Effector memory CD4-positive, alpha-beta T cell (primary cell): ENCODE measurements around the gene PCSK5.

Experiments used
- DNase-seq, 3 donors: peaks; one replicate each; pipeline ENCODE4 v3.0.0-alpha.2; 2020
- H3K27ac ChIP-seq: 2 replicates; pipeline ENCODE4 v1.7.0; 2013; ENCODE audit warnings: mild to moderate bottlenecking, low read length, moderate library complexity; ENCODE audit not compliant: insufficient read depth, poor library complexity, severe bottlenecking
- H3K27me3 ChIP-seq: replicated peaks from 2 replicates; pipeline ENCODE4 v1.7.0; 2013; ENCODE audit warnings: mild to moderate bottlenecking, low read length; ENCODE audit not compliant: insufficient read depth, control insufficient read depth, poor library complexity, severe bottlenecking
- H3K36me3 ChIP-seq: 2 replicates; pipeline ENCODE4 v1.7.0; 2013; ENCODE audit warnings: mild to moderate bottlenecking, low read length, moderate library complexity; ENCODE audit not compliant: control insufficient read depth, insufficient read depth
- H3K4me1 ChIP-seq: 2 replicates; pipeline ENCODE4 v1.7.0; 2013; ENCODE audit warnings: low read length, mild to moderate bottlenecking; ENCODE audit not compliant: control insufficient read depth, insufficient read depth, poor library complexity, severe bottlenecking
- H3K4me3 ChIP-seq: 2 replicates; pipeline ENCODE4 v1.7.0; 2013; ENCODE audit warnings: low read length, low read depth, mild to moderate bottlenecking; ENCODE audit not compliant: insufficient read depth, poor library complexity, severe bottlenecking
- H3K9me3 ChIP-seq: 2 replicates; pipeline ENCODE4 v1.7.0; 2013; ENCODE audit warnings: mild to moderate bottlenecking, low read length, moderate library complexity; ENCODE audit not compliant: control insufficient read depth

PCSK5 gene

GRCh38 chr9:76219560-76220151, 329.2 kb downstream of the PCSK5 start:
- Histone ChIP-seq H3K27me3 (no peaks in the 10 kb centered on the region), H3K27ac (no peak overlapping the region), H3K9me3 (no peaks in the 10 kb centered on the region), H3K4me1 (no peaks in the 10 kb centered on the region), H3K4me3 (no peak overlapping the region), H3K36me3 (no peaks in the 10 kb centered on the region)
- DNase-seq = no peak

DNA sequence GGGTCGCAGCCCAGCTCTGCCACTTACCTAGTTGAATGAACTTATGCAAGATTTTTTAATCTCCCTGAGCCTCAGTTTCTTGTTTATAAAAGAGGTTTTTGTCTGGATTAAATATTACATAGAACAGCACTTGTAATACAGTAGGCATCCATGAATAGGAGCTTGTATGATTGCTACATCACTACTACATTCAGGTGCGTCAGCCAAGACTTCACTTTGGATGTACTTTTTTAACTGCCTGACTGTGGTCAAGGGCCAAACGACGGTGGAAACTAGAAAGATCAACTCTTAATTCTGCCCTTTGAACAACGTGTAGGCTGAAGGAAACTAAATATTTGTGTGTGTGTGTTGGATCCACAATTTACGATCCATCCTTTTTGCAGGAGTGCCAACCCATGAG, 330.9 kb downstream of the PCSK5 start:
- Histone ChIP-seq H3K9me3 (no peaks in the 10 kb centered on the region), H3K36me3 (no peaks in the 10 kb centered on the region), H3K4me1 (no peaks in the 10 kb centered on the region), H3K27ac (no peak overlapping the region), H3K27me3 (no peaks in the 10 kb centered on the region), H3K4me3 (no peak overlapping the region)
- DNase-seq = no peak

GRCh38 chr9:76223749-76224340, 333.4 kb downstream of the PCSK5 start:
- Histone ChIP-seq H3K36me3 (no peaks in the 10 kb centered on the region), H3K4me1 (no peaks in the 10 kb centered on the region), H3K4me3 (no peak overlapping the region), H3K9me3 (no peaks in the 10 kb centered on the region), H3K27me3 (no peaks in the 10 kb centered on the region), H3K27ac (no peak overlapping the region)
- no peak for DNase-seq

DNA sequence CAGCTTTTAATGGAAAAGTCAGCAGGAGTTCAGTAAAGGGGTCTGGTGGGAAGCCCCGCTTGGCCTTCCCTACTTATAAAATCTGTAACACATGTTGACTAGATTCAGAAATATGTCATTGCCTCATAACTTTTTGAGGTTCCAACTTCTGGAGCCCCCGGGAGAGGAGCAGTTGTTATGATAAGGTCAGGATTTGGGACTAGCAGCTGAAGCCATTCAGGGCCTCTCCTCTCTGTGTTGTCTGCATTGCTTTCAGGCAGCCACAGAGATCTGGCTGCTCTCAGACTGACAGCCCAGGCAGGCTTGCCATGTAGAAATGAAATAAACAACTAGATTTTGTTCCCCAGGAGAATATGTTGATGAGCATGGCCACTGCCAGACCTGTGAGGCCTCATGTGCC, 336.7 kb downstream of the PCSK5 start:
- Histone ChIP-seq H3K27me3 (no peaks in the 10 kb centered on the region), H3K4me1 (no peaks in the 10 kb centered on the region), H3K4me3 (no peak overlapping the region), H3K9me3 (no peaks in the 10 kb centered on the region), H3K36me3 (no peaks in the 10 kb centered on the region), H3K27ac (no peak overlapping the region)
- DNase-seq = no peak

GRCh38 chr9:76231001-76231400, 340.5 kb downstream of the PCSK5 start:
- Histone ChIP-seq H3K27ac (no peak overlapping the region), H3K4me3 (no peak overlapping the region), H3K4me1 (no peaks in the 10 kb centered on the region), H3K9me3 (no peaks in the 10 kb centered on the region), H3K36me3 (no peaks in the 10 kb centered on the region), H3K27me3 (no peaks in the 10 kb centered on the region)
- no peak for DNase-seq

- no peaks in the 10 kb centered on the region for H3K9me3 ChIP-seq
- no peak overlapping the region for H3K4me3 ChIP-seq
- H3K27me3 ChIP-seq = no peaks in the 10 kb centered on the region
- H3K4me1 ChIP-seq = no peaks in the 10 kb centered on the region
- no peak for DNase-seq
- H3K36me3 ChIP-seq = no peaks in the 10 kb centered on the region
- no peak overlapping the region for H3K27ac ChIP-seq
These were observed 342.5 kb downstream of the PCSK5 start for GRCh38 chr9:76232861-76233489.

GRCh38 chr9:76240578-76240977, 350.1 kb downstream of the PCSK5 start:
- no peaks in the 10 kb centered on the region for H3K9me3 ChIP-seq
- H3K4me1 ChIP-seq = no peaks in the 10 kb centered on the region
- no peak overlapping the region for H3K4me3 ChIP-seq
- no peaks in the 10 kb centered on the region for H3K27me3 ChIP-seq
- DNase-seq = no peak
- H3K27ac ChIP-seq = no peak overlapping the region
- no peaks in the 10 kb centered on the region for H3K36me3 ChIP-seq

DNA sequence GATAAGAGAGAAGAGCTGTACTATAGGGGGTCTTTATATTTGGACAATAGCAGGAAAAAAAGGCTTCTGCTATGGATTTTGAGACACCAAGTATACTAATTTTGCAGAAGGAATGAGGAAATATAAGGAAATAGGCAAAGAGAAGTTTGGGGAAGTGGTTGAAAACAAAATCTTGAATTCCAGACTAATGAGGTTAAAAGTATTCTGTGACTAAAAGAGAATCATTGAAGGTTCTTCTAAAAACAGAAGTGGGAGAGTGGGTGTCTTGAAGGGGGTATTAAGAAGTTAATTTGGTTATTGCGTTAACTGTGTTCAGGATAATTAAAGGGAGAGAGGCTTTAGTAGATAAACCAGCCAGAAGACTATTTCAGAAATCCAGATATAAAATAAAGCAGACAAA, 355.0 kb downstream of the PCSK5 start:
- H3K27me3 ChIP-seq = no peaks in the 10 kb centered on the region
- H3K27ac ChIP-seq = no peak overlapping the region
- H3K4me3 ChIP-seq = no peak overlapping the region
- DNase-seq = no peak
- no peaks in the 10 kb centered on the region for H3K36me3 ChIP-seq
- H3K9me3 ChIP-seq = no peaks in the 10 kb centered on the region
- H3K4me1 ChIP-seq = no peaks in the 10 kb centered on the region

DNA sequence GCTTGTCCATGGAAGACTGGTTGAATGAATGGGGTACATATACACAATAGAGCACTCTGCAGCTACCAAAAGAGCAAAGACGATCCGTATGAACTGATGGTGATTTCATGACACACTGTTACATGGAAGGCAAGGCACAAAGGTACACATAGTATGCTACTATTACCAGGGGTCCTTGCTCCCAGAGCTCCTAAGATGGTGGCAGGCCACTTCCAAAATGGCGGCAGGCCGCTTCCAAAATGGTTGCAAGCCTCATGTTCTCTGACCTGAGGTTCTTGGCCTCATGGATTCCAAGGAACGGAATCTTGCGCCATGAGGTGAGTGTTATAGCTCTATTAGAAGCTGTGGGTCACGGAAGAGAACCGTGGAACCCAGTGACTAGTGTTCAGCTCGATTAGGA, 356.2 kb downstream of the PCSK5 start:
- no peak overlapping the region for H3K27ac ChIP-seq
- no peaks in the 10 kb centered on the region for H3K4me1 ChIP-seq
- H3K36me3 ChIP-seq = no peaks in the 10 kb centered on the region
- no peak for DNase-seq
- H3K4me3 ChIP-seq = no peak overlapping the region
- no peaks in the 10 kb centered on the region for H3K9me3 ChIP-seq
- no peaks in the 10 kb centered on the region for H3K27me3 ChIP-seq

- no peaks in the 10 kb centered on the region for H3K36me3 ChIP-seq
- H3K27ac ChIP-seq = no peak overlapping the region
- H3K4me1 ChIP-seq = no peaks in the 10 kb centered on the region
- no peak overlapping the region for H3K4me3 ChIP-seq
- DNase-seq = no peak
- H3K9me3 ChIP-seq = no peaks in the 10 kb centered on the region
- no peaks in the 10 kb centered on the region for H3K27me3 ChIP-seq
These were observed 357.0 kb downstream of the PCSK5 start for GRCh38 chr9:76247426-76247825.
